Activated effector memory CD4-positive, alpha-beta T cell treated with Interleukin-2 at 50 U/mL for 16 hours (primary cell): Measurements from ENCODE around the gene GPBP1L1.
"Not testable (repeated sequence)": the region's sequence is repeated elsewhere in the genome, so short reads cannot be mapped to it uniquely, and the experiment has no call there.

Experiments used
- DNase-seq: peaks from one replicate; pipeline ENCODE4 v3.0.0-alpha.2; 2020

GPBP1L1 gene

DNA sequence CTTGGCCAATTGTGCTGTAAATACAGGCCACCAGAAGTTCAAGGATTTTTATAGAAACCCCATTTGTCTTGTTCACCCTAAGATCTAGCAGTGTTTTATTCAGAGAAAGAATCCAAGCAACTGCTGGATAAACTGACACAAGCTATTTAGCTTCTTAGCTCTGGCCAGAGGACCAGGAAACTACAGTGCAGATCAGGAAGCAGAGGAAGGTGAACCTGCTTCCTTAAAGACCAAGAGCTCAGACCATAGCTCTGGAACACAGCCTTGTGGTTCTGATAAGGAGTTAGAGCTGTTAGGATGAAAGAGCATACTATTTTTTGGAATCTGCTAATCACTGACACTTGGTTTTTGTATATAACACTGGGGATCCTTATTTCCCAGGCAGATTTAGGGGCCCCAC is 57.3 kb downstream of the GPBP1L1 start:
- no peak for DNase-seq

DNA sequence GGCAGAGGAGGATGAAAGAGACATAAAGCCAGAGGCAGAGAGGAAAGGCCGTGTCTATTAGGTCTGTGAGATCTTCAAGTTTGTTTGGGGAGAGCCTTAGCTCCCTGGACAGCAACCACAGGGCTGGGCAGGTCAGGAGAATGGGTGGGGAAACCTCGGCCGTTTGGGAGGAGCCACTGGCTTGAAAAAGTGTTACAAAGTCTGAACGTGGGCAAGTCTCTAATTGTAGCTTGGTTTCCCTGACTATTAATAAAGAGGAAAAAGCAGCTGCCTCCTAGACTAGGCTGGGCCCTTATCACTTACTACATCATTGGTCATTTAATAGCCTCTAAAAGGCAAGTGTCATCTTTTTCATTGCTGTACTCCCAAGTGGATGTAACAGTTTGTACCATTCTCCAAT is 62.4 kb downstream of the GPBP1L1 start, which contains the start of gene CCDC17:
Gene CCDC17 (minus strand): TSS at position 83 of the 400 bp plus-strand sequence. CDS start 145 bp downstream, outside the sequence.
- DNase-seq: no peak

GRCh38 chr1:45622524-45623394 is 63.6 kb downstream of the GPBP1L1 start:
- no peak for DNase-seq

- no peak for DNase-seq
Observed at GRCh38 chr1:45621895-45622523, 64.3 kb downstream of the GPBP1L1 start.

DNA sequence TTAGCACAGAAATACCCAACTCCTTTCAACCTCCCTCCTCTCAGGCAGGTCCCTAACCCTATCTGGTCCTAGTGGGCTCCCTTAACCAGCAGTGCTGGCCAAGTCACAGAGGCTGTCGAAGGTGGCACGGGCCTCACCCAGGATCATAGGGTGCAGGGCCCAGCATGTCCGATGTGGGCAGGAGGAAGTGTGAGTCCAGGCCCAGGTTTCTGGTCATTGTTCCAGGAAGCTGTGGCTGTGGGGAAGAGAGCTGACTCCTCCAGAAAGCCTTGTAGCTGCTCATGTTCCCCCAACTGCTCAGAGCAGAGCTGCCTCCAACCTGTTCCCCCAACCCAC is 64.9 kb downstream of the GPBP1L1 start:
- DNase-seq: no peak

DNA sequence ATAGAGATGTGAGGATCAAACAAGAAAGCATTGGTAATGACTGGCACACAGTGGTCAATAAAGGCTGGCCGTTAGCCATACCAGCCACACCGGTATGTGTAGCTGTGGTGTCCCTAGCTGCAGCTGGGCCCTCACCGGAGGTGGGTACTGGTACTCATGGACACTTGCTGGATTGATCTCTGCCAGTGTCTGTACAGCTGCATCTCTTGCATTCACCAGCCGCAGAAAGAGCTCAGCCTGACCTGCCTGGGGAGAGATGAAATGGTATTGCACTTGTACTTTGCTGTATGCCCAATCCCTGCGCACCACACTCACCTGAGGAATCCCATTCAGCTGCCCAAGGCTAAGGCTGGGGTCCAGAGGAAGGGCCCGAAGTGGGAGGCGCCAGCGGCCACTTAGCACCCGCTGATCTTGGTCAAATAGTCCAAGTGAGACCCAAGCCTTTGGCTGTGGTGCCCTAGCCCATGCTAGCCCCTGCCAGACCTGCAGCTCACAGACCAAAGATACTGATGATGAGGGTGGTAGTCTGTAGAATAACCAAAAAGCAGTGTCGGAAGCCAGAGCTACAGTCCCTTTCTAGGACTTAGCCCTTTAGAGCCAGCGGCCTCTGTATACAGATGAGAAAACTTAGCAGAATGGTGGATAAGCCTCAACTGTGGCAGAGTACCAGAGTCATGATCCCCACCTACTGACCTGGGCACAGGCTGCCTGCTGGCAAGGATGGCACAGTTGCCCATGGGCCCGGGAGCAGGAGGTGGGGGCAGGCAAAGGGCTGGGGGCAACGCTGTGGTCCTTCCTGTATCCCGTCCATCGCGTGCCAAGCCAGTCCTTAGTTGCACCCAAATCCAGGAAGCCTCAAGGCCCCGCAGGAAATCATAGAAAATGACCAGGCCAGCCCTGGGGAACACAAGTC is 65.5 kb downstream of the GPBP1L1 start:
- no peak for DNase-seq

- DNase-seq: no peak
Observed at GRCh38 chr1:45619149-45619921, 67.0 kb downstream of the GPBP1L1 start.

DNA sequence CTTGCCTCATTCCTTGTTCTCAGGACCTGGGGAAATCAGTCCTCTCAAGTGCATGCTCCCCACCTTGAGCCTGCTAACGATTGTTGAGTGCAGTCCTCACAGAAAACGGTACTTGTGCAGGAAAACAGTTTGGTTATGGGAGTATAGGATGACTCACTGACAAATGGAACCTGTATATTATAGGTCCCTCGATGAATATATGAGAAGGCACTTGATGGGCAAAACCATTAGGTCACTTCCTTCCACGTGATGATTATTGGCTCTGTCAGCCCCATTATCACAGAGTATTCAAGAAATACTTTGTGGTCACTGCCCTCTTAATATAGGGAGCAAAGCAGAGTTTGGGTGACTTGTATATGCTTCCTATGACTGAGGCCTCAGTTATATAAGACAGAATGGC is 68.7 kb downstream of the GPBP1L1 start:
- DNase-seq: no peak

DNA sequence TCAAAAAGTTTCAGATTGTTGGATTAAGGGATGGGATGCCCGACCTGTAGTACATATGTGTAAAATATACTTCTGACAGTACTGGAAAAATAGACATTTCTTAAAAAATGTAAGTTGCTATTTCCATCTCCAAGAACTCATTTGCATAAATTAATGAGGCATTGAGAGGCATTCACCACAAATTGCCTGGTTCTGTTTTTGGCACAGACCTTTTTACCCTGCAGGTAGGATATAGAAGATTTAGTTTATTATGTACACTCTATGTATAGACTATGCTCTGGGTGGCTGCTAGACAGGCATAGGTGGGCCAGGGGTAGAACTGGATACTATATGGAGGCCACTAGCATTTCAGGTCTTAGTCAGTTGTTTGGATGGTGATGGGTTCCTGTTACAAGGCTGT is 70.4 kb downstream of the GPBP1L1 start:
- DNase-seq: no peak

DNA sequence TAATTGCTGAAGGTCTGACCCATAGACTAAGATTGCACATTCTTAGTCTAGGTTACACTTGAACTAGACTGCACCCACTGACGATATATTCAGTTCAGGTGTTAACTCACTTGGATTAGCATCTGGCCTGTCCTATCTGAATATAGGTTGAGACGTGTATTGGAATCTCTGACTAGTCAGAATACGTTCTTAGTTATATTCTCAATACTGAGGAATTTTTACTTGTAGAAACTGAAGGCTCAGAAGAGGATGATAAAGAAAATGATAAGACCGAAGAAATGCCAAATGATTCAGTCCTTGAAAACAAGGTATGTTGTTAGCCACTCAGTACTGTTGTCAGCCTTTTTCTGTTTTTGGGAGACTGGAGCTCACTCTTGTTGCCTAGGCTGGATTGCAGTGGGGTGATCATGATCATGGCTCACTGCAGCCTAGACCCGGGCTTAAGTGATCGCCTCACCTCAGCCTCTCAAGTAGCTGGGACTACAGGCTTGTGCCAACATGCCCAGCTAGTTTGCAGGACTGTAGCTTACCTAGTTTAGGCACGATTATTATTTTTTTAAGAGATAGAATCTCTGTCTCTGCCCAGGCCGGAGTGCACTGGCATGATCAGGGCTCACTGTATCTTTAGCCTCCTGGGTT is 73.3 kb downstream of the GPBP1L1 start:
- DNase-seq: no peak

GRCh38 chr1:45610589-45611226 is 75.6 kb downstream of the GPBP1L1 start:
- DNase-seq: no peak

DNA sequence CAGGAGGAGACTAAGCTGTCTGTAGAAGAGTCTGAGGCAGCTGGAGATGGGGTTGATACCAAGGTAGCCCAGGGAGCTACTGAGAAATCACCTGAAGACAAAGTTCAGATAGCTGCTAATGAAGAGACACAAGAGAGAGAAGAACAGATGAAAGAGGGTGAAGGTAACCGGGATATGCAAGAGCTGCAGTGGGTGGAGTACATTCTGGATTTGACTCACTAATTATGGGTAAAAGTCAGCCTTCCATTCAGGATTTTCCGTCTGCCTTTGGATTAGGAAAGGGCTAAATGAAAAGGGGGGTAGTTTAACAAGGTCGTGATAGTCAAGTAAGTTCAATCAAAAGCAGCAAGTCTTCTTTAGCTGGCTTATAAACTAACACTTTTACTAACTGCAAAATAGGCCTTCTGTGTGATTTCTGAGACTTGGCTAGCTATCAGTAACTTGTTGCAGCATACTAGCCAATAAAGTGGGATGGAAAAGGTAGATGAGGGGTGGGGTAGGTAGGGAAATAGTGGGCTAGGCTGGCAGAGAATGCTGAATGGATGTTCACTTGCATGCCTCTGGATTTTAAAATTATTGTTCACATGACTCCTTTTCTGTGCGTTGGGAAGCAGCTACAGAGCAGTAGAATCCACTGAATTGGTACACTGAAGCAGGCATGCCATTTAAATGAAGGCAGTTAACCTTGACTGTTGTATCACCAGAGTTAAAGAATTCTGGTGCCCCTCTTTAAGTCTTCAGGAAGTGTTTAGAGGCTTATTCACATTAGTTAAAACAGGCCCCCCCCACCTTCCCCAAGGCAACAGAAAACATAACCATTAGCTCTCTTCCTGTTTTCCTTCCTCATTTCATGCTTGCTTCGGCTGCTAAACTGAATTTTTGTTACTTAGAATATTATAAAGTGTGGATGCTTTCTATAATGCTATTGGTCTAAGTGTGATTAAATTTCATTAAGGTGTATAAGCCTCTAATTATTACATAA is 77.9 kb downstream of the GPBP1L1 start:
- no peak for DNase-seq

- no peak for DNase-seq
Observed at GRCh38 chr1:45607404-45608074, 78.8 kb downstream of the GPBP1L1 start.

DNA sequence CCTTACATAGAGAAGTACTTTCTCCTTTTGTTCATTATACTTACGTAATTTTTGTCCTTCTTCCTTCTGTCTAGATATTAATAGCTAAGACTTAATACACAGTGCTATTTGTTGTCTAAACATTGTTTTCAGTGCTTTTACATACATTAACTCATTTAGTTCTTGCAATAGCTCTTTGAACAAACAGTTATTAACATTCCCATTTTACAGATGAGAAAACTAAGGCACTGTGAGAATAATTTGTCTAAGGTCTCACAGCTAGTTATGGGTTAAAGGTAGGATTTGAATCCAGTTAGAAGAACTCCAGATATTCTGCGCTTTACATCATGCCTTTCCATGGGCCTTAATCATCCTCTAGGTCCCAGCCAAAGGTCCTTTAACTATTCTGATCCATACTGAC is 82.1 kb downstream of the GPBP1L1 start:
- no peak for DNase-seq

DNA sequence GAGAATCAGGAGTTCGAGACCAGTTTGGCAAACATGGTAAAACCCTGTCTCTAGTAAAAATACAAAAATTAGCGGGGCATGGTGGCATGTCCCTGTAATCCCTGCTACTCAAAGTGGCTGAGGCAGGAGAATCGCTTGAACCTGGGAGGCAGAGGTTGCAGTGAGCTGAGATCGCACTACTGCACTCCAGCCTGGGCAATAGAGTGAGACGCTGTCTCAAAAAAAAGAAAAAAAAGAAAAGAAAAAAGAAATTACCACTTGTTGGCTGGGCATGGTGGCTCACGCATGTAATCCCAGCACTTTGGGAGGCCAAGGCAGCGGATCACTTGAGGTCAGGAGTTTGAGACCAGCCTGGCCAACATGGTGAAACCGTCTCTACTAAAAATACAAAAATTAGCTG is 89.6 kb downstream of the GPBP1L1 start:
- DNase-seq: not testable (repeated sequence)

GRCh38 chr1:45594412-45594811 is 91.9 kb downstream of the GPBP1L1 start:
- DNase-seq: no peak

GRCh38 chr1:45589861-45590260 is 96.5 kb downstream of the GPBP1L1 start:
- DNase-seq: no peak

- DNase-seq: no peak
Observed at GRCh38 chr1:45586769-45587168, 99.6 kb downstream of the GPBP1L1 start.

DNA sequence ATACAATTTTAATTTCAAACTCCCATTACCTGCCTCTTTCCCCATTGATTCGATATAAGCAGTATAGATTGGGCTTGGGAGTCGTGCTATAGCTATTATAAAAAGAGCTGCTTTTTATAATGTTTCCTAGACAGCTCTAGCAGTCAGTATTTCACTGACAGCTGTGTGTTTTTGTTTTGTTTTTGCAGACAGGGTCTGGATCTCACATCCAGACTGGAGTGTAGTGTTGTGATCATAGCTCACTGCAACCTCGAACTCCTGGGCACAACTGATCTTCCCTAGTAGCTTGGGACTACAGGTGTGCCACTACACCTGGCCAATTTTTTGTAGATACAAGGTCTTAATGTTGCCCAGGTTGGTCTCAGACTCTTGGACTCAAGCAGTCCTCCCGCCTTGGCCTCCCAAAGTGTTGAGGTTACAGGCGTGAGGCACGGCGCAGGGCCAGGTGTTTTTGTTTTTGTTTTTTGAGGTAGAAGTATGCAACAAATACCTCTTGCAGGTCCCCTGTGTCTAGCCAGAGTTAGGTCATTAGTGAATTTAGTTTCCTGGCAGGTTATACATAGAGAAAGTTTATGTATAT is 100.7 kb downstream of the GPBP1L1 start:
- no peak for DNase-seq

DNA sequence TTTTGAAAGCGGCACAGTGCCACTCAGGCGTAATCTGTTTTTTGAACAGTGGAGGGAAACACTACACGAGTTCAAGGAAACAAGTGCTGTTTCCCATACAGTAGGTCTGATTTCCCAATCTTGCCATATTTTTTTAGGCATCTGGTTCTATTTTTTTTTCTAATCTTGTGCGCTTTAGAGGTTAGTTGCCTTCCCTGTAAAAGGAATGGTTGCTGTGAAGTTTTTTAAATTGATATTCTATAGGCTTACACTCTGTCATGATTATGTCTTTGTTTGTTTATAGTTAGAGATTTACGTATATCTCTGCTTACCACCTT is 101.3 kb downstream of the GPBP1L1 start:
- no peak for DNase-seq
